Measurements from ENCODE around the gene THSD7B.

- TF ChIP-seq NANOG (IDR thresholded peaks at IDR 0.05; ENCODE audit: borderline replicate concordance) (no peak), REST (IDR thresholded peaks at IDR 0.05; ENCODE audit: unreplicated experiment) (no peak), CTCF (conservative IDR thresholded peaks at IDR 0.05; ENCODE audit: low read depth in 2 of 2) (no peak), EZH2phosphoT487 (IDR thresholded peaks at IDR 0.05; ENCODE audit: unreplicated experiment) (no peak), POLR2AphosphoS5 (IDR thresholded peaks at IDR 0.05; ENCODE audit: low read depth) (no peak)
Measured at GRCh38 chr2:137655814-137656213, 890.5 kb downstream of the THSD7B start.
